Measurements from ENCODE around the gene RPTOR. TPM values are rescaled to one million over a fixed set of nuclear protein-coding genes. Genes with fewer than 3 reads are reported as not detected.

The RPTOR gene
- total RNA-seq, 1 experiment from 2014 or later, result 46.2 TPM

DNA sequence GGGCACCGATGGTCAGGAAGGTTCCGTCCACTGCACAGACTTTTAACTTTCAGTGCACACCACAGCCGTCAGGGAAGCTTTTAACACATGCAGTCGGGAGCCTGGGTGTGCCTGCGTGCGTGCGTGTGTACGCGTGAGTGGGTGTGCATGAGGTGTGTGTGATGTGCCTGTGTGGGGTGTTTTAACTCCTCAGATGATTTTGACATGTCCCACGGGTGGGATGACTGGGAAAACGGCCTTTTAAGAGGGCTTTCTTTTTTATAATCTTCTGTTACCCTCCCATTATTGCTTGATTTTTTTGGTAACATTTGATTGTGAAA, 294.3 kb downstream of the RPTOR start:
- no peak overlapping the region for H3K27ac ChIP-seq (ENCODE audit: low read length)
- POLR2A ChIA-PET (ENCODE audit: unreplicated experiment), result no interaction called here
- no peaks in the 10 kb centered on the region for H3K36me3 ChIP-seq (ENCODE audit: low read depth, low read length)
- no peak overlapping the region for H3K9ac ChIP-seq (ENCODE audit: low read length)
- H3K27me3 ChIP-seq (ENCODE audit: low read length), result no peaks in the 10 kb centered on the region
- no peak overlapping the region for H2AFZ ChIP-seq (ENCODE audit: low read length)
- no peak for TF ChIP-seq EZH2 (IDR thresholded peaks at IDR 0.05; ENCODE audit: low read length, unreplicated experiment)
- no peak for TF ChIP-seq EZH2phosphoT487 (IDR thresholded peaks at IDR 0.05; ENCODE audit: borderline replicate concordance, low read length)
- TF ChIP-seq, protein P1, sequence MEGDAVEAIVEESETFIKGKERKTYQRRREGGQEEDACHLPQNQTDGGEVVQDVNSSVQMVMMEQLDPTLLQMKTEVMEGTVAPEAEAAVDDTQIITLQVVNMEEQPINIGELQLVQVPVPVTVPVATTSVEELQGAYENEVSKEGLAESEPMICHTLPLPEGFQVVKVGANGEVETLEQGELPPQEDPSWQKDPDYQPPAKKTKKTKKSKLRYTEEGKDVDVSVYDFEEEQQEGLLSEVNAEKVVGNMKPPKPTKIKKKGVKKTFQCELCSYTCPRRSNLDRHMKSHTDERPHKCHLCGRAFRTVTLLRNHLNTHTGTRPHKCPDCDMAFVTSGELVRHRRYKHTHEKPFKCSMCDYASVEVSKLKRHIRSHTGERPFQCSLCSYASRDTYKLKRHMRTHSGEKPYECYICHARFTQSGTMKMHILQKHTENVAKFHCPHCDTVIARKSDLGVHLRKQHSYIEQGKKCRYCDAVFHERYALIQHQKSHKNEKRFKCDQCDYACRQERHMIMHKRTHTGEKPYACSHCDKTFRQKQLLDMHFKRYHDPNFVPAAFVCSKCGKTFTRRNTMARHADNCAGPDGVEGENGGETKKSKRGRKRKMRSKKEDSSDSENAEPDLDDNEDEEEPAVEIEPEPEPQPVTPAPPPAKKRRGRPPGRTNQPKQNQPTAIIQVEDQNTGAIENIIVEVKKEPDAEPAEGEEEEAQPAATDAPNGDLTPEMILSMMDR (conservative IDR thresholded peaks at IDR 0.05; ENCODE audit: low read depth, low read length), result no peak
- no peaks in the 10 kb centered on the region for H4K20me1 ChIP-seq (ENCODE audit: low read length)
- H3K4me1 ChIP-seq (ENCODE audit: insufficient read depth, low read length), result no peaks in the 10 kb centered on the region
- H3K4me3 ChIP-seq (ENCODE audit: low read length), result no peak overlapping the region
- no peak overlapping the region for H3K4me2 ChIP-seq (ENCODE audit: low read length)
- BruUV-seq (replicated peaks), result no TSS peak
- no peaks in the 10 kb centered on the region for H3K9me3 ChIP-seq (ENCODE audit: low read length)
- ATAC-seq (no peak), DNase-seq (no peak)
- no peaks in the 10 kb centered on the region for H3K9me2 ChIP-seq (replicated peaks; ENCODE audit: low read length)
- no peaks in the 10 kb centered on the region for H3K79me2 ChIP-seq (ENCODE audit: low read length)
- no peaks in the 10 kb centered on the region for H3F3A ChIP-seq (ENCODE audit: low read length, unreplicated experiment)
- intact Hi-C loops (cut with micrococcal nuclease), result no loop called here
- CTCF ChIA-PET, result no interaction called here

DNA sequence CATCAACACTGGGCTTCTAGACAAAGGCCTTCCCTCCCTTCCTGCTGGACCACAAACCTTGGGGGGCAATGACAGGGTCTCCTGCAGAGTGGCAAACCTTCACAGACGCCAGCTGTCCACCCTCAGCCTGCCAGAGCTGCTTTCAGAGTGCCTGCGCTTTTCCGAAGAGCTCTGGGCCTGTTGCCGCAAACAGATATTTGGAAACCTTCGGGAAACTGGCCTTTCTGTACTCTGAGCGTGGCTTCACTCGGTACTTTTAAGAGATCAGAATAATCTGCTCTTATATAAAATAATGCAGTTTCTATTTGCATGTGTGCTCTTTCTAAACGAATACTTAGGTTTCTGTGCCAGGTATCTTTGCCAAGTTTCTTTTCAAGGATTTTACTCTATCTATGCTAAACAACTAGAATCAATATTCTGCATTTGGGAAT, 294.9 kb downstream of the RPTOR start:
- no peak for ATAC-seq
- TF ChIP-seq EZH2 (IDR thresholded peaks at IDR 0.05; ENCODE audit: low read length, unreplicated experiment) (no peak), EZH2phosphoT487 (IDR thresholded peaks at IDR 0.05; ENCODE audit: borderline replicate concordance, low read length) (no peak)
- TF ChIP-seq, protein P1 (conservative IDR thresholded peaks at IDR 0.05; ENCODE audit: low read depth, low read length), result no peak
- Histone ChIP-seq H3K36me3 (ENCODE audit: low read depth, low read length) (no peaks in the 10 kb centered on the region), H3K4me2 (ENCODE audit: low read length) (no peak overlapping the region), H3F3A (ENCODE audit: low read length, unreplicated experiment) (no peaks in the 10 kb centered on the region), H3K27me3 (ENCODE audit: low read length) (no peaks in the 10 kb centered on the region), H3K9me2 (replicated peaks; ENCODE audit: low read length) (no peaks in the 10 kb centered on the region), H3K27ac (ENCODE audit: low read length) (no peak overlapping the region), H3K79me2 (ENCODE audit: low read length) (no peaks in the 10 kb centered on the region), H4K20me1 (ENCODE audit: low read length) (no peaks in the 10 kb centered on the region), H2AFZ (ENCODE audit: low read length) (no peak overlapping the region), H3K4me1 (ENCODE audit: insufficient read depth, low read length) (no peaks in the 10 kb centered on the region), H3K9ac (ENCODE audit: low read length) (no peak overlapping the region), H3K9me3 (ENCODE audit: low read length) (no peaks in the 10 kb centered on the region), H3K4me3 (ENCODE audit: low read length) (no peak overlapping the region)
- intact Hi-C loops (cut with micrococcal nuclease), result no loop called here
- POLR2A ChIA-PET (ENCODE audit: unreplicated experiment), result interaction anchor here (0.6 kb wide), 1 partner anchor 18 kb away, joined by 9 read pairs; no protein-coding TSS in a partner anchor
- no peak for DNase-seq
- BruUV-seq (replicated peaks), result no TSS peak
- CTCF ChIA-PET, result no interaction called here

DNA sequence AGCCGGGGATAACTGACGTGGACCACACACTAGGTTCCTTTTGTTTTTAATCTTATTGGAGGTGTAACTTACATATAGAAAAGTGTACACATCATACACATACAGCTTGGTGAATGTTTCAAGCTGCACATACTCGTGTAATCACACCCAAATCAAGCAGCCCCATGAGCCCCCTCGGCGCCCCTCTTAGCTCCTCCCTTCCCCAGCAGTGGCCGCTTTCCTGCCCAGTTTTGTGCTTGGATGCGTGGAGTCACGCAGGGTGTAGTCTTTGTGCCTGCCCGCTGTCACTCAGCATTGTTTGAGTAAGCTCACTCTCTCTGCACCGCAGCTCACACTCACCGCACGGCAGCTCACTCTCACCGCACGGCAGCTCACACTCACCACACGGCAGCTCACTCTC, 295.3 kb downstream of the RPTOR start:
- CTCF ChIA-PET, result no interaction called here
- intact Hi-C loops (cut with micrococcal nuclease), result no loop called here
- no TSS peak for BruUV-seq (replicated peaks)

More for the DNA sequence above, 295.3 kb downstream of the RPTOR start:
- Histone ChIP-seq H3K36me3 (ENCODE audit: low read depth, low read length) (no peaks in the 10 kb centered on the region), H3F3A (ENCODE audit: low read length, unreplicated experiment) (no peaks in the 10 kb centered on the region), H3K4me3 (ENCODE audit: low read length) (no peak overlapping the region), H3K9ac (ENCODE audit: low read length) (no peak overlapping the region), H3K9me3 (ENCODE audit: low read length) (no peaks in the 10 kb centered on the region), H3K9me2 (replicated peaks; ENCODE audit: low read length) (no peaks in the 10 kb centered on the region), H3K27me3 (ENCODE audit: low read length) (no peaks in the 10 kb centered on the region), H2AFZ (ENCODE audit: low read length) (no peak overlapping the region), H4K20me1 (ENCODE audit: low read length) (no peaks in the 10 kb centered on the region), H3K4me2 (ENCODE audit: low read length) (no peak overlapping the region), H3K4me1 (ENCODE audit: insufficient read depth, low read length) (no peaks in the 10 kb centered on the region), H3K27ac (ENCODE audit: low read length) (no peak overlapping the region), H3K79me2 (ENCODE audit: low read length) (no peaks in the 10 kb centered on the region)
- TF ChIP-seq EZH2phosphoT487 (IDR thresholded peaks at IDR 0.05; ENCODE audit: borderline replicate concordance, low read length) (no peak), EZH2 (IDR thresholded peaks at IDR 0.05; ENCODE audit: low read length, unreplicated experiment) (no peak)
- TF ChIP-seq, protein P1 (conservative IDR thresholded peaks at IDR 0.05; ENCODE audit: low read depth, low read length), result no peak
- ATAC-seq (no peak), DNase-seq (no peak)
- POLR2A ChIA-PET (ENCODE audit: unreplicated experiment), result interaction anchor here (0.6 kb wide), 1 partner anchor 18 kb away, joined by 9 read pairs; no protein-coding TSS in a partner anchor
